Mesodermal cell (in vitro differentiated cells): ENCODE data around the gene SPCS3.

ENCODE experiments used
- H3K27ac ChIP-seq: 2 replicates; pipeline ENCODE4 v1.7.0; 2013; ENCODE audit warnings: mild to moderate bottlenecking, low read depth, low read length, moderate library complexity; ENCODE audit not compliant: severe bottlenecking
- H3K36me3 ChIP-seq: 2 replicates; pipeline ENCODE4 v1.7.1; 2013; ENCODE audit warnings: mild to moderate bottlenecking, low read length, moderate library complexity; ENCODE audit not compliant: control insufficient read depth, insufficient read depth
- H3K4me1 ChIP-seq: one replicate; pipeline ENCODE4 v1.7.1; 2013; ENCODE audit warnings: mild to moderate bottlenecking, low read length; ENCODE audit not compliant: insufficient read depth, control insufficient read depth, poor library complexity, severe bottlenecking
- H3K4me3 ChIP-seq: 2 replicates; pipeline ENCODE4 v1.7.0; 2013; ENCODE audit warnings: low read length, control low read depth, mild to moderate bottlenecking; ENCODE audit not compliant: insufficient read depth, poor library complexity, severe bottlenecking; ENCODE audit errors: extremely low read depth
- H3K9me3 ChIP-seq: 2 replicates; pipeline ENCODE4 v1.7.1; 2013; ENCODE audit warnings: mild to moderate bottlenecking, low read length, moderate library complexity; ENCODE audit not compliant: control insufficient read depth
- WGBS, 2 experiments: methylation state at CpG; one replicate each; pipeline ENCODE4 v1.1.5; 2013; ENCODE audit warnings: missing lambda C conversion rate in 2 of 2; ENCODE audit not compliant: insufficient coverage in 2 of 2; 5-methylcytosine and 5-hydroxymethylcytosine counted together

The SPCS3 gene

DNA sequence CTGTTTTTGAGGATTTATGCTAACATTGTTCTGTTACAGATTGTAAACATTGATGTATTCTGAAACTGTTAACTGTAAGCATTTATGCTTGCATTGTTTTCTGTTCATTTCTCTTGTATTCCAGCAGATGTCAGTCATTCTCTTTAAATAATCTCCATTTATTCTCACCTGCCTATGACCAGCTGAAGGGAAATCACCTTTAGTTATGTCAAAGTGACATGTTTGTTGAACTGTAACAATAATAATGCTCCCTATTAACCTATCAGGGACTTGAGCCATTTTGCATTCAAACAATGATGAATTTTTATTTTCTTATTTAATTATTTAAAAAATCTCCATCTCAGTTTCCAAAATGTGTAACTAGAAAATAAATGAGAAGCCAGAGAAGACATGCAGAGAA lies 58.0 kb downstream of the SPCS3 start:
- Histone ChIP-seq H3K36me3 (no peaks in the 10 kb centered on the region), H3K27ac (no peak overlapping the region), H3K4me1 (no peaks in the 10 kb centered on the region), H3K4me3 (no peak overlapping the region), H3K9me3 (no peaks in the 10 kb centered on the region)

DNA sequence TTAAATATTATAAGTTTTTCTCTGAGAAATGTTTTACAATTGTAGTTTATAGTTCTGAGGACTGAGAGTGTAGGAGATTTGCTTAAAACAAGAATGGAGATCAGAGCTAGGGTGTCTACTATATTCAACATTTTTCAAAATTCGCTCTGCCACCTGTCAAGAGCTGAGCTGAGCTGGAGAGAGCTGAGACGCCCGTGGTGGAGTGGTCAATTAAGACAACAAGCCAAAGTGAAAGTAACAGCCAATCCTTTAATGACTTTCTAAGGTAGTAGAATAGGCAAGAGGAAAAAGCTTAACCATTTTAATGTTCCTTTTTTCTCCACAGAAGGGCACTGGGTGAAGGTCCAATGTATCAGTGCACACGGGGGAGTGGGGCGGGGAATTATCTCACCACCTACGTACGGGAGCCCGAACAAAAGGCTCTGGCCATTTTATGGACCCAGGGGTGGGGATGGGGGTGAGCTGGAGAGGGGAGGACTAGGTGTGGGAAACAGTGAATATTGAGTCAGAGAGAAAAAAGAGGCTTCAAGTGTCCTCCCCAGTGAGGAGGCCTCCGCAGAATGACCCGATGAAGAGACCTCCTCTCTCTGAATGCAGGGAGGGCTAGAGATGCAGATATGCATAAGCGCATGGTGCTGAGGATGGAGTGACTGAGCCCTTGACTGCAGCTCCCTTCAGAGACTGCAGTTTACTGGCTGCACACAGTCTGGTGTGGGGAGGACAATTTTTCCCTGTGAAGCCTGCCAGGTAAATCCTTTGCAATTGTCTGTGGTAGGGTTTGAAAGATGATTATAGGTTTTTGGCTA lies 60.8 kb downstream of the SPCS3 start:
- Histone ChIP-seq H3K4me3 (no peak overlapping the region), H3K9me3 (no peaks in the 10 kb centered on the region), H3K4me1 (no peaks in the 10 kb centered on the region), H3K27ac (no peak overlapping the region), H3K36me3 (no peaks in the 10 kb centered on the region)
- 91 to 93% methylated on average over 3 to 9 of the region's 11 CpGs for WGBS, 2 experiments
